ENCODE data around the gene WDR18. TPM values are rescaled to one million over a fixed set of nuclear protein-coding genes. Genes with fewer than 3 reads are reported as not detected.

WDR18 gene
- total RNA-seq, 1 donor from 2014 or later, result 21.9 TPM

DNA sequence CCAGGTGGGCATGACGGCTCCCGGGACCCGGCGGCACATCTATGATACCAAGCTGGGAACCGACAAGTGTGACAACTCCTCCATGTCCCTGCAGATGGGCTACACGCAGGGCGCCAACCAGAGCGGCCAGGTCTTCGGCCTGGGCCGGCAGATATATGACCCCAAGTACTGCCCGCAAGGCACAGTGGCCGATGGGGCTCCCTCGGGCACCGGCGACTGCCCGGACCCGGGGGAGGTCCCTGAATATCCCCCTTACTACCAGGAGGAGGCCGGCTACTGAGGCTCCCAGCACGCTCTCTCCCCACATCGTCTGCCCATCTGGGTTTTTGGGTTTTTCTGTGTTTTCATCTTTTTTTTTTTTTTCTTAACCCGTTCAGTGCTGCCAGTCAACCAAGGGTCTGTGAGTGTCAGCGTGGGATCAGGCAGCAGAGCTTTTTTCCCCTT, 53.5 kb downstream of the WDR18 start:
- Histone ChIP-seq H3K9me3 (no peaks in the 10 kb centered on the region), H3K4me1 (peaks cover 37% of the 10 kb centered on the region), H3K27me3 (no peaks in the 10 kb centered on the region), H3K27ac (peak overlapping the region; percentile 66), H3K4me3 (no peak overlapping the region), H3K36me3 (peaks cover 39% of the 10 kb centered on the region)
- ATAC-seq, result no peak
- no peak for DNase-seq
- TF ChIP-seq, protein P1, sequence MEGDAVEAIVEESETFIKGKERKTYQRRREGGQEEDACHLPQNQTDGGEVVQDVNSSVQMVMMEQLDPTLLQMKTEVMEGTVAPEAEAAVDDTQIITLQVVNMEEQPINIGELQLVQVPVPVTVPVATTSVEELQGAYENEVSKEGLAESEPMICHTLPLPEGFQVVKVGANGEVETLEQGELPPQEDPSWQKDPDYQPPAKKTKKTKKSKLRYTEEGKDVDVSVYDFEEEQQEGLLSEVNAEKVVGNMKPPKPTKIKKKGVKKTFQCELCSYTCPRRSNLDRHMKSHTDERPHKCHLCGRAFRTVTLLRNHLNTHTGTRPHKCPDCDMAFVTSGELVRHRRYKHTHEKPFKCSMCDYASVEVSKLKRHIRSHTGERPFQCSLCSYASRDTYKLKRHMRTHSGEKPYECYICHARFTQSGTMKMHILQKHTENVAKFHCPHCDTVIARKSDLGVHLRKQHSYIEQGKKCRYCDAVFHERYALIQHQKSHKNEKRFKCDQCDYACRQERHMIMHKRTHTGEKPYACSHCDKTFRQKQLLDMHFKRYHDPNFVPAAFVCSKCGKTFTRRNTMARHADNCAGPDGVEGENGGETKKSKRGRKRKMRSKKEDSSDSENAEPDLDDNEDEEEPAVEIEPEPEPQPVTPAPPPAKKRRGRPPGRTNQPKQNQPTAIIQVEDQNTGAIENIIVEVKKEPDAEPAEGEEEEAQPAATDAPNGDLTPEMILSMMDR (IDR thresholded peaks at IDR 0.05), result no peak
- intact Hi-C loops (cut with DNase I), result loop anchor here (10.0 kb wide), 1 partner anchor 47 kb away; no protein-coding TSS in a partner anchor

- TF ChIP-seq, protein P1 (IDR thresholded peaks at IDR 0.05), result no peak
- peaks cover 30% of the 10 kb centered on the region for H3K36me3 ChIP-seq
- DNase-seq, result no peak
- no peak for ATAC-seq
- intact Hi-C loops (cut with DNase I), result loop anchor here (10.0 kb wide), 1 partner anchor 46 kb away; no protein-coding TSS in a partner anchor
- H3K27ac ChIP-seq, result peak overlapping the region; percentile 11
- peaks cover 37% of the 10 kb centered on the region for H3K4me1 ChIP-seq
- H3K4me3 ChIP-seq, result peak overlapping the region; percentile 60
- H3K27me3 ChIP-seq, result no peaks in the 10 kb centered on the region
- no peaks in the 10 kb centered on the region for H3K9me3 ChIP-seq
These were observed 55.0 kb downstream of the WDR18 start for GRCh38 chr19:1038978-1039645.

DNA sequence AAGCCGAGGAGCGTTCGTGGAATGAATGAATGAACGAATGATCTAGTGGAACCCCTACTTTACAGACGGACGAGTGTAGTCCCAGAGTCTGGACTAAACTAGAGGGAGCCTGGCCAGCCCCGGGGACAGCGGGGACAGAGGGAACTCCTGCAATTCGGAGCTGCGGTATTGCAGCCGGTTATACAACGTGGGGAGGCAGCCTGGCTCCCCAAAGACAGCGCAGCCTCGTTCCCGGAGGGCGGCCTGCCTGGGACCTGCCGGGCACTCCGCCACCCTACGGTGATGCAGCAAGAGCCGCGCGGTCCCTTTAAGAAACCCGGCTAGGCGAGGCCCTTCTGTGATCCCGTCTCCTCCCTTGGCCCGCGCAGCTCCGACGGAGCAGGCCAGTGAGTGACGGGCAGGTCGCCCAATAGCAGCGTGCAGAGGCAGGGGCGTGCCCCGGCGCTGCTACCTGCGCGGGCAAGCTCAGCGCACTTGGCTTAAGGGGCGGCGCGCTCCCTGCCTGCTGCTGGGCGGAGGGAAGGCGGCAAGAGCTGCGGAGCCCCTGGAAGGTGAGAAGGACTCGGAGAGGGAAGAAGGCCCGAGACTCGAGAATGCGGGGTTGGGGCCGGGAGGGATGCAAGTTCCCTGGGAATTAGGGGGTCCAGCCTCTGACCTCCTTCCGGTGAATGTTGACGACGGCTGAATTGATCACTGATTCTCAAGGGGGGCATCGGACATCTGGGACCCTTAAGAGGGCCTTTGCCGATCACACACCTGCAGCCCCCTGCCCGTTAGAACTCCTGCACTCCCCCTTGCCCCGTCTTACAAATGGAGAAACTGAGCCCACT, 55.7 kb downstream of the WDR18 start, which contains the start of gene ABCA7:
Gene ABCA7 (plus strand): TSS at position 462 of the 830 bp plus-strand sequence. CDS start 1,255 bp downstream, outside the sequence.
- Histone ChIP-seq H3K27ac (peak within 1 kb of the TSS; percentile 58), H3K27me3 (no peaks in the 10 kb centered on the region), H3K4me1 (peaks cover 37% of the 10 kb centered on the region), H3K4me3 (peak within 1 kb of the TSS; percentile 60), H3K36me3 (peaks cover 30% of the 10 kb centered on the region), H3K9me3 (no peaks in the 10 kb centered on the region)
- peak; percentile 100 for DNase-seq
- TF ChIP-seq, protein P1 (IDR thresholded peaks at IDR 0.05), result no peak
- intact Hi-C loops (cut with DNase I), result loop anchor here (10.0 kb wide), 1 partner anchor 45 kb away; no protein-coding TSS in a partner anchor
- peak; percentile 95 for ATAC-seq

DNA sequence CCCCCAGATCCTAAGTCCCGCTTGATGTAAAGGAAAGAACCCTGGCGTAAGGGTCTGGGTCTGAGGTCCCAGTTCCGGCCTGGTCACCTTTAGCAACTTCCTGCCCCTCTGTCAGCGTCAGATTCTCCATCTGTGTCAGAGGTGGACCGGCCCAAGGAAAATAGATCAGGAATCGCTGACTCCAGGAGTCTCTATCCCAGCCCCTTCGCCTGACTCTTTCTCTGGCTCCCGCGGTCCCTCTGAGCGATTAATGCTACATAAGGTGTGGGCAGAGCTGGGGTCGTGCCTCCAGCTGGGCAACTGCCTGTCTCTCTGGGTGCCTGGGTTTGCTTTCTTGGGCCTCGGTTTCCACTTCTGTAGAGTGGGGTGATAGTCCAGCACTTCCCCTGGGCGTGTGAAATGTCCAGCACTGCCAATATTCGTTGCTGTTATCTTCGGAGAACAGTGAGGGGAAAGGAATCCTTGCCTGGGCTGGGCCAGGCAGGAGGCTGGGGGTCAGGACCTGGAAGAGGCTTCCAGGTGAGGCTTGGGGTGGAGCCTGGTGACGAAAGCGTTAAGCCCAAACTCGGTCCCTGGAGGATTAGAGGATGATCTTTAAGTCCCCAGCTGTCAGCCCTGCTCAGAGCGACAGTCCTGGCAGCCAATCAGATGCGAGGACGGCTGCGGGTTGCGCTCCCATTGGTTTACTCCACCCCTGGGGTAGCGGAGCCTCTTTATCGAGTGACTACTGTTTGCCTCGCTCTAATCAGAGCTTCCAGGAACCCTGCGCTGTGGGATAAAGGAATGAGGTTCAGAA, 56.5 kb downstream of the WDR18 start:
- Histone ChIP-seq H3K4me3 (peak overlapping the region; percentile 60), H3K27ac (peak overlapping the region; percentile 58), H3K9me3 (no peaks in the 10 kb centered on the region), H3K4me1 (peaks cover 37% of the 10 kb centered on the region), H3K36me3 (peaks cover 24% of the 10 kb centered on the region), H3K27me3 (no peaks in the 10 kb centered on the region)
- DNase-seq (peak; percentile 95), ATAC-seq (peak; percentile 74)
- intact Hi-C loops (cut with DNase I), result no loop called here
- TF ChIP-seq, protein P1 (IDR thresholded peaks at IDR 0.05), result no peak

DNA sequence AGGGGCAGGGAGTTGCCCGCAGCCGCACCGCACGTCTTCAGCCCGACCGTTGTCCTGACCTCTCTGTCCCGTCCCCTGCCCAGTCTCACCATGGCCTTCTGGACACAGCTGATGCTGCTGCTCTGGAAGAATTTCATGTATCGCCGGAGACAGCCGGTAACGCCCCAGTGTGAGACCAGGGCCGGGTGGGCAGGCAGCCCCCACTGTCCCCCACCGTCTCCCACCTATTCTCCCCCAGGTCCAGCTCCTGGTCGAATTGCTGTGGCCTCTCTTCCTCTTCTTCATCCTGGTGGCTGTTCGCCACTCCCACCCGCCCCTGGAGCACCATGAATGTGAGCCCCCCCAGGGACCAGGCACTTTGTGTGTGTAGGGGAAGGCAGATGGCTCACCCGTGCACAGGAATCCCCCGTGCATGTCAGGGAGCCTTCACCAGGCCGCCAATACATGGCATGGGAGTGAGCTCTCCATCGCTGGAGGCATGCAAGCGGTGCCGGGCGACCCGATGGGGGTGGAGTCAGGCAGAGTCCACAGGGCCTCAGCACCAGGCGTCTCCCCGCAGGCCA, 57.2 kb downstream of the WDR18 start:
- Histone ChIP-seq H3K27me3 (no peaks in the 10 kb centered on the region), H3K36me3 (peaks cover 17% of the 10 kb centered on the region), H3K9me3 (no peaks in the 10 kb centered on the region), H3K4me1 (peaks cover 37% of the 10 kb centered on the region), H3K27ac (no peak overlapping the region), H3K4me3 (peak overlapping the region; percentile 60)
- ATAC-seq (no peak), DNase-seq (no peak)
- intact Hi-C loops (cut with DNase I), result no loop called here
- TF ChIP-seq, protein P1 (IDR thresholded peaks at IDR 0.05), result no peak
